Nephron progenitor cell (in vitro differentiated cells): ENCODE results near the gene MAST4.
A peak's percentile ranks its signal among the peaks of the same experiment; 100 is the strongest.

Experiments
- DNase-seq: peaks from one replicate; pipeline ENCODE4 v3.0.0; 2021
- H3K27ac Mint-ChIP-seq: 2 replicates; pipeline ENCODE4 v1.8.0; 2021; ENCODE audit warnings: mild to moderate bottlenecking, moderate library complexity, mixed read lengths
- H3K27me3 Mint-ChIP-seq: 2 replicates; pipeline ENCODE4 v1.8.0; 2021; ENCODE audit warnings: mild to moderate bottlenecking, low read depth, mixed read lengths; ENCODE audit not compliant: poor library complexity
- H3K36me3 Mint-ChIP-seq: 2 replicates; pipeline ENCODE4 v1.8.0; 2021; ENCODE audit warnings: low read depth, mixed read lengths
- H3K4me1 Mint-ChIP-seq: 2 replicates; pipeline ENCODE4 v1.8.0; 2021; ENCODE audit warnings: mixed read lengths
- H3K4me3 Mint-ChIP-seq: 2 replicates; pipeline ENCODE4 v1.8.0; 2021; ENCODE audit warnings: mild to moderate bottlenecking, moderate library complexity, mixed read lengths
- H3K9me3 Mint-ChIP-seq: 2 replicates; pipeline ENCODE4 v1.8.0; 2021; ENCODE audit warnings: mild to moderate bottlenecking, moderate library complexity, mixed read lengths
- CTCF ChIP-seq: fragments of 200-600 bp; sonication (generic); IDR thresholded peaks from 2 replicates; pipeline ENCODE4 v1.5.0; 2021; ENCODE audit warnings: antibody characterized with exemption

Gene MAST4

GRCh38 chr5:67003935-67004729, 407.9 kb downstream of the MAST4 start:
- DNase-seq = peak; percentile 79
- no peaks in the 10 kb centered on the region for H3K36me3 Mint-ChIP-seq
- peaks cover 4% of the 10 kb centered on the region for H3K27me3 Mint-ChIP-seq
- H3K9me3 Mint-ChIP-seq = no peaks in the 10 kb centered on the region
- peak overlapping the region; percentile 91 for H3K27ac Mint-ChIP-seq
- H3K4me1 Mint-ChIP-seq = peaks cover 52% of the 10 kb centered on the region
- TF ChIP-seq CTCF = no peak
- H3K4me3 Mint-ChIP-seq = peak overlapping the region; percentile 93

GRCh38 chr5:67004730-67005350, 408.6 kb downstream of the MAST4 start:
- peaks cover 59% of the 10 kb centered on the region for H3K4me1 Mint-ChIP-seq
- DNase-seq = no peak
- peak overlapping the region; percentile 91 for H3K27ac Mint-ChIP-seq
- TF ChIP-seq CTCF = no peak
- H3K36me3 Mint-ChIP-seq = no peaks in the 10 kb centered on the region
- H3K9me3 Mint-ChIP-seq = no peaks in the 10 kb centered on the region
- peak overlapping the region; percentile 93 for H3K4me3 Mint-ChIP-seq
- H3K27me3 Mint-ChIP-seq = peaks cover 4% of the 10 kb centered on the region

GRCh38 chr5:67005737-67006499, 409.7 kb downstream of the MAST4 start:
- TF ChIP-seq CTCF = no peak

GRCh38 chr5:67006500-67006848, 410.3 kb downstream of the MAST4 start:
- Mint-ChIP-seq H3K4me1 (peaks cover 76% of the 10 kb centered on the region), H3K27ac (no peak overlapping the region), H3K9me3 (no peaks in the 10 kb centered on the region), H3K4me3 (peak overlapping the region; percentile 93), H3K36me3 (no peaks in the 10 kb centered on the region), H3K27me3 (peaks cover 4% of the 10 kb centered on the region)
- no peak for DNase-seq
- TF ChIP-seq CTCF = no peak

More at GRCh38 chr5:67005737-67006499, 409.7 kb downstream of the MAST4 start:
- Mint-ChIP-seq H3K4me3 (peak overlapping the region; percentile 93), H3K9me3 (no peaks in the 10 kb centered on the region), H3K27ac (no peak overlapping the region), H3K4me1 (peaks cover 70% of the 10 kb centered on the region), H3K27me3 (peaks cover 4% of the 10 kb centered on the region), H3K36me3 (no peaks in the 10 kb centered on the region)
- no peak for DNase-seq

GRCh38 chr5:67009028-67009427, 412.8 kb downstream of the MAST4 start:
- Mint-ChIP-seq H3K27me3 (peaks cover 4% of the 10 kb centered on the region), H3K36me3 (no peaks in the 10 kb centered on the region), H3K27ac (no peak overlapping the region), H3K4me3 (no peak overlapping the region), H3K9me3 (no peaks in the 10 kb centered on the region), H3K4me1 (peaks cover 92% of the 10 kb centered on the region)
- TF ChIP-seq CTCF = no peak
- DNase-seq = no peak
